Hematopoietic multipotent progenitor cell treated with erythropoietin and hydrocortisone succinate and interleukin-3 and kit ligand, for 6 days (in vitro differentiated cells): ENCODE results near the gene ATP9B.
"Not testable (repeated sequence)": the region's sequence is repeated elsewhere in the genome, so short reads cannot be mapped to it uniquely, and the experiment has no call there.

Source experiments
- DNase-seq: peaks from one replicate; pipeline ENCODE4 v3.0.0-alpha.2; 2015

The ATP9B gene

GRCh38 chr18:79302120-79302519, 232.9 kb downstream of the ATP9B start:
- DNase-seq = no peak

GRCh38 chr18:79305911-79306310, 236.7 kb downstream of the ATP9B start:
- DNase-seq = no peak

- no peak for DNase-seq
Measured at GRCh38 chr18:79309614-79310358, 240.6 kb downstream of the ATP9B start.

DNA sequence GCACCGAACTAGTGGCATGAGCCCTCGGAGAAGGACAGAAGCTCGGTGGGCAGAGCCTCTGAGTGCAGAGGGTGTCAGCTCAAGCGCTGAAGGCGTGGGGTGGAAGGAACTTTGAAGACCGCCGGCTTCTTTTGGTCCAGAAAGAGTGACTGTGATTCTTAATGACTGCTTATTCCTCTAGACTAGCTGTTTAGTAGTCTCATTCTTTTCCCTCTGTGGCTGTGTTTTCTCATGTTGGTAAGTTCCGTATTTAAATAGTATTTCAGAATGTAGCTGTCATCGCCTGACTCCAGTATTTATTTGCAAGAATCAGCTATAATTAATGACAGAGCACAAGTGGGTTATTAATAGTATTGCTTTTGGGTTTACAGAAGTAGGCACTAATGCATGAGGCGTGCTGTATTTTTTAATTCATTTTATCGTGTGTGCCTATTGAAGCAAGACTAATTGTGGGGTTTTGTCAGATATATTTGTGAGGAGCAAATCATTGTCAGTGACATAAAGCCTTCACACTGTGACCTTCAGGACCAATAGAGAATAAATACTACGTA, 245.7 kb downstream of the ATP9B start:
- no peak for DNase-seq

DNA sequence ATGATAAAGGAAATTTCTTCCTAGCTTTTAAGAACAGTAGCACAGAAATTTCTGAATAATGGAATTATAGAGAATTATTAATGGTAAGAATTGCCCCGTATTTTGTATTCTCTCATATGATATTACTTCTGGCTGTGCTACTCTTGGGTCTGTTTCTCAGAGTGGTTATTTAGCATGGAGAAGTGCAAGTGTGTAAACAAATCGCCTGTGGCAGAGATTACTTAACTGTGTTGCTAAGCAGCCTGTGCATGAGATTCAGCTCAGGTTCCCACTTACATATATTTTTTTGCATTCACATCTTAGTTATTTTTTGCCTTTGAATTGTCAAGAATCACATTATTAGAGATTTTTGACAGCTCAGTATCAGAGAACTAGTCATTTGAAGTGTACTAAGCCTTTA, 246.4 kb downstream of the ATP9B start:
- DNase-seq = no peak

DNA sequence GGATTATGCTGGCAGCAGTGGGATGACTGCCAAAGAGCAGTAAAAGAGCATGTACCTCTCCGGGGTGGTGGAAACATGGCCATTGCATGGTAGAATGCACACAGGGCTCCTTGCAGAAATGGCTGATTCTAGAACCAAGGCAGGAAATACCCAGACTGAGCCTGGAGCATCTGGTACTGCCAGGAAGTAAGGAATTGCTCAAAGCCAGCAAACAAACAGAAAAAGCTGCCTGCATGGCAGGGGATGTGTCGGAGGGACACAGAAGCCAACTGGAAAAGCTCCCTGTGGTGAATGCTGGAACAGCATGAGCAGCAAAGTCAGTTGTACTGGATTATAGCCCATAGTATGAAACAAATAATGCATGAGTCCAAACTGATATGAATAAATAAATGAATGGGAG, 248.5 kb downstream of the ATP9B start:
- DNase-seq = no peak

GRCh38 chr18:79318142-79318673, 249.0 kb downstream of the ATP9B start:
- no peak for DNase-seq

GRCh38 chr18:79320216-79320850, 251.1 kb downstream of the ATP9B start:
- no peak for DNase-seq

- no peak for DNase-seq
Measured at GRCh38 chr18:79321625-79322405, 252.6 kb downstream of the ATP9B start.

DNA sequence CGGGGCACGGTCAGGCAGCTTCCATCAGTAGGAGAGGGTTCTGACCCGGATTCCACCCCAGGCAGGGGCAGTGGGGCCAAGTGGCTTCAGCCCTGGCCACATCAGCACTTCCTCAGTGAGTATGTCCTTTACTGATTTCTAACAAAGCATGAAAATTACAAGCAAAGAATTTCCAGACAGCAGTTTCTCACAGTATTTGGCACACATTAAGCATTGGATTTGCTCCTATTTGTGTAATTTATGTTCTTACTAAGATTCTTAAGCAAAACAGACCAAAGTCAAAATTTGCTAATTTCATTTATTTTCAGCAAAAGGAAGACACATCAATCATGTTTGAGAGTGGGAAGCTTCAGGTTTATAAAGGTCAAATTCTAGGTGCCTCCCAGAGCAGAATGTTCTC, 253.2 kb downstream of the ATP9B start:
- no peak for DNase-seq

DNA sequence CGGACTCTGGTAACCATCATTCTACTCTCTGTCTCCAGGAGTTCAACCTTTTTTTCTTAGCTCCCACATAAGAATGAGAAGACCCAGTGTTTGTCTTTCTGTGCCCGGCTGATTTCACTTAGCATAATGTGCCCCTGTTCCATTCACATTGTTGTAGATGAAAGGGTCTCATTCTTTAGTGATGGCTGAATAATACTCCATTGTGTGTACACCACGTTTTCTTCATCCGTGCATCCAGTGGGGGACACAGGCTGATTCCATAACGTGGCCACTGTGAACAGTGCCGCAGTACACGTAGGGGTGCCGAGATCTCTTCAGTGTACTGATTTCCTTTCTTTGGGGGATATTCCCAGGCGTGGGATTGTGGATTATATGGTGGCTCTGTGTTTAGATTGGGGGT, 254.3 kb downstream of the ATP9B start:
- no peak for DNase-seq

DNA sequence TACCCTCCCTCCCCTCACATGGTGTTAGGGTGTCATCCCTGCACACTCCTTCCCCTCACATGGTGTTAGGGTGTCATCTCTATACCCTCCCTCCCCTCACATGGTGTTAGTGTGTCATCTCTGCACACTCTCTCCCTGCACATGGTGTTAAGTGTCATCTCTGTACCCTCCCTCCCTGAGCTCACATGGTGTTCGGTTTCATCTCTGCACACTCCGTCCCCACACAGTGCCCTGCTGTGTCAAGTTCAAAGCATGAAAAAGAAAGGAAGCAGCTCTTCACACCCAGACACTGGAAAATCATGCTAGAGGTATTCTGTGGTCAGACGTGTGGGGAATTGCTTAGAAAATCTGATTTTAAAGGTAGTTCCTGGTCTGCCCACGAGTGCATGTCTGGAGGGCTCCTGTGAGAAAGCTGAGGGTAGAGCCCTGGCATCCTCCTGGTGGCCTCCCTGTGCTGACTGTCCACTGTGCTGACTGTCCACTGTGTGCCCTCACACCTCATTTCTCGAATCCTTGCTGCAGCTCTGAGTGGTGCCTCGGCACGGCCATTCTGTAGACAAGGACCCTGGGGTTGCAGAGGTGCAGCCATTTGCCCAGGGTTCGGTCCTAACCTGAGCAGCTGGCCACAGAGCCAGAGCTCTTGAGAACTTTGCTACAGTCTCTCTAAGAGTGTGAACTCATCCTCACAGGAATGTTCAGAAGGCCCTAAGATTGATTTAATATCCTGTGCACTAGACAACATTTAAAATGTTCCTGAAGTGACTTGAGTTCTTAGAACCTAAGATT, 257.4 kb downstream of the ATP9B start:
- no peak for DNase-seq

- no peak for DNase-seq
Measured at GRCh38 chr18:79327199-79327721, 258.1 kb downstream of the ATP9B start.

- not testable (repeated sequence) for DNase-seq
Measured at GRCh38 chr18:79327915-79328314, 258.7 kb downstream of the ATP9B start.

- DNase-seq = no peak
Measured at GRCh38 chr18:79328887-79329286, 259.7 kb downstream of the ATP9B start.

DNA sequence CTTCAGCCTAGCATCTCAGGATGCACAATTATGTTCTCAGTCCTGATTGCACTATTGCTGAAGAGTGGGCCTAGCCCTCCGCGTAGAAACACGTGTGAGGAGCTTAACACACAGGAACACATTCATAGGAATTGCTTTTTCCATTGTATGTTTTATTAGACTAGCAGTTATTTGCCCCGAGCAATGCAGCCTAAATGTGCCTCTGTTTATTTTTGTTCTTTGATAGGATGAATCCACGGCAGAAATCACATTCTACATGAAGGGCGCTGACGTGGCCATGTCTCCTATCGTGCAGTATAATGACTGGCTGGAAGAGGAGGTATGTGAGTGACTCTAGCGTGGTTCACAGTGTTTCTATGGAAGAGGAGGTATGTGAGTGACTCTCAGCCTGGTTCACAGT, 260.6 kb downstream of the ATP9B start:
- no peak for DNase-seq

DNA sequence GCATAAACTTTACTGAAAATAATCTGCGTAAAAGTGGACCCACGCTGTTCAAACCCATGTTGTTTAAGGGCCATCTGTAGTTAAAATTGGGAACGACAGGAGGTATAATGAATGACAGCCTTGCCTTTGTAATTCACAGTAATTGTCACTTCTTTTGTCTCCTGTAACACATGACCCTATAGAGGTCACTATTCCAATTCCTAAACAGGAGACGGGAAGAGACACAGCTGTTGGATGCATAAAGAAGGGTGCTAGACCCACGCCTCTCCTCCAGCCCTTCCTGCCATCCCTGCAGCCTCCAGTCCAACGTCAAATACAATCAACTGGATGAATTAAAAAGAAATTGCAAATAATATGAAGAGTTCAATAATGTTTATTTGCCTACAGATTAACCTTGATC, 263.5 kb downstream of the ATP9B start:
- DNase-seq = no peak

GRCh38 chr18:79333046-79333445, 263.9 kb downstream of the ATP9B start:
- DNase-seq = no peak

GRCh38 chr18:79334496-79335233, 265.5 kb downstream of the ATP9B start:
- DNase-seq = no peak

GRCh38 chr18:79335833-79336360, 266.7 kb downstream of the ATP9B start:
- no peak for DNase-seq

DNA sequence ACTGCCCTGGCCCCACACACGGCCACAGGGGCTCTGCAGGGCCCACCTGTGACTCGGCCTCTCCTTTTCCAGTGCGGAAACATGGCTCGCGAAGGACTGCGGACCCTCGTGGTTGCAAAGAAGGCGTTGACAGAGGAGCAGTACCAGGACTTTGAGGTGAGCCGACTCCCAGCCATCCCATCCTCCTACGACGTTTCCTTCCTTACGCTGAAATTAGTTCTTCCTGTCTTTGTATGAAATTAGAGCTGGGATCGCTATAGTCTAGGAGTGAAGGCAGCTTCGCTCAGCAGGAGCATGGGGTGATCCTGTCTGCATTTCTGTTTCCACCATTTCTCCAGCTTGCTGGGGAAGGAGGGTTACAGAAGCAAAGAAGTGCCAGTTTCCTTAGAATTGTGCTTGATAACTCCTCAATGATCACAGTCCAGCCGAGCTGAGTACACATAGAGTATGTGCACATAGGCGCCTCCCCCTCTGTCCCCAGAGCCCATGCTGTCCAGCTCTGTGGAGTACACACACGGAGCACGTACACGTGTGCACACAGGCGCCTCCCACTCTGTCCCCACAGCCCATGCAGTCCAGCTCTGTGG, 267.5 kb downstream of the ATP9B start:
- DNase-seq = no peak
